KMS-11 (cell line): ENCODE results near the gene PRKG1.

ENCODE experiments used
- H2AFZ ChIP-seq: fragments of 200-600 bp; sonication (generic); 2 replicates; pipeline ENCODE4 v1.6.1; 2016; ENCODE audit warnings: antibody characterized with exemption, mixed run types, low read depth
- H3K27ac ChIP-seq: fragments of 200-600 bp; sonication (generic); 2 replicates; pipeline ENCODE4 v1.6.1; 2016; ENCODE audit warnings: mild to moderate bottlenecking, mixed run types
- H3K27me3 ChIP-seq: fragments of 200-600 bp; sonication (generic); 2 replicates; pipeline ENCODE4 v1.6.1; 2017; ENCODE audit warnings: mild to moderate bottlenecking, low read depth, mixed run types, moderate library complexity; ENCODE audit not compliant: insufficient read depth
- H3K36me3 ChIP-seq: fragments of 200-600 bp; sonication (generic); 2 replicates; pipeline ENCODE4 v1.6.1; 2017; ENCODE audit warnings: mild to moderate bottlenecking, mixed run types; ENCODE audit not compliant: insufficient read depth
- H3K4me1 ChIP-seq: fragments of 200-600 bp; sonication (generic); 2 replicates; pipeline ENCODE4 v1.6.1; 2016; ENCODE audit warnings: mild to moderate bottlenecking, low read depth, mixed run types; ENCODE audit not compliant: poor library complexity, severe bottlenecking
- H3K4me2 ChIP-seq: fragments of 200-600 bp; sonication (generic); 2 replicates; pipeline ENCODE4 v1.7.0; 2016; ENCODE audit warnings: mild to moderate bottlenecking, mixed run types
- H3K4me3 ChIP-seq: fragments of 200-600 bp; sonication (generic); IDR thresholded peaks from 2 replicates; pipeline ENCODE4 v1.6.1; 2017; ENCODE audit warnings: low read depth, low read length, mixed read lengths; ENCODE audit not compliant: insufficient read depth
- H3K79me2 ChIP-seq: fragments of 200-600 bp; sonication (generic); 2 replicates; pipeline ENCODE4 v1.6.1; 2016; ENCODE audit warnings: low read depth, mixed run types; ENCODE audit not compliant: insufficient read depth
- H3K9ac ChIP-seq: fragments of 200-600 bp; sonication (generic); 2 replicates; pipeline ENCODE4 v1.6.1; 2016; ENCODE audit warnings: mild to moderate bottlenecking, mixed run types
- H4K20me1 ChIP-seq: fragments of 200-600 bp; sonication (generic); 2 replicates; pipeline ENCODE4 v1.6.1; 2016; ENCODE audit warnings: mild to moderate bottlenecking, mixed run types; ENCODE audit not compliant: insufficient read depth
- TF ChIP-seq, protein P1 (sequence below): fragments of 200-600 bp; sonication (generic); conservative IDR thresholded peaks from 2 replicates; pipeline ENCODE4 v1.6.1; 2017; ENCODE audit warnings: low read depth, mild to moderate bottlenecking, antibody characterized with exemption, low read length, moderate library complexity, mixed read lengths

Gene PRKG1

DNA sequence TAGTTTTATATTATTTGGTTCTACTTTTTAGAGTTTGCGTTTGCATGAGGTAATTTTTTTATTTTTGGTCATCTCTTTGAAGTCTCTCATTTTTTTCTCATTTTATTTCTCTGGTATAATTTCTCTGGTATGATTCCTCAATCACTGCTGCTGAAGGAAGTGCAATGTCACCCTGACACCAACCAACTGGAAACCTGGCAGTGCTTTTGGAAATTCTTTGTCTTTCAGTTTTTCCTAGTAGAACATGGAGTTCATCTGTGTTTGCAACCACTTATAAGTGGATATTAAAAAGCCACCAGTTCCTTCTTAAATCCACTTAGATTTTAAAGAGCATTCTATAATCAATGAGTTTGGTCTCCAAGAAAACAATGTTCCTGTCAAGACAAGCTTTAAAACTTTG, 291.8 kb downstream of the PRKG1 start:
- Histone ChIP-seq H3K9ac (no peak overlapping the region), H3K4me3 (no peak overlapping the region), H4K20me1 (no peaks in the 10 kb centered on the region), H3K27ac (no peak overlapping the region), H2AFZ (no peak overlapping the region), H3K27me3 (no peaks in the 10 kb centered on the region), H3K4me1 (no peaks in the 10 kb centered on the region), H3K79me2 (no peaks in the 10 kb centered on the region), H3K4me2 (no peak overlapping the region), H3K36me3 (no peaks in the 10 kb centered on the region)
- TF ChIP-seq, protein P1, sequence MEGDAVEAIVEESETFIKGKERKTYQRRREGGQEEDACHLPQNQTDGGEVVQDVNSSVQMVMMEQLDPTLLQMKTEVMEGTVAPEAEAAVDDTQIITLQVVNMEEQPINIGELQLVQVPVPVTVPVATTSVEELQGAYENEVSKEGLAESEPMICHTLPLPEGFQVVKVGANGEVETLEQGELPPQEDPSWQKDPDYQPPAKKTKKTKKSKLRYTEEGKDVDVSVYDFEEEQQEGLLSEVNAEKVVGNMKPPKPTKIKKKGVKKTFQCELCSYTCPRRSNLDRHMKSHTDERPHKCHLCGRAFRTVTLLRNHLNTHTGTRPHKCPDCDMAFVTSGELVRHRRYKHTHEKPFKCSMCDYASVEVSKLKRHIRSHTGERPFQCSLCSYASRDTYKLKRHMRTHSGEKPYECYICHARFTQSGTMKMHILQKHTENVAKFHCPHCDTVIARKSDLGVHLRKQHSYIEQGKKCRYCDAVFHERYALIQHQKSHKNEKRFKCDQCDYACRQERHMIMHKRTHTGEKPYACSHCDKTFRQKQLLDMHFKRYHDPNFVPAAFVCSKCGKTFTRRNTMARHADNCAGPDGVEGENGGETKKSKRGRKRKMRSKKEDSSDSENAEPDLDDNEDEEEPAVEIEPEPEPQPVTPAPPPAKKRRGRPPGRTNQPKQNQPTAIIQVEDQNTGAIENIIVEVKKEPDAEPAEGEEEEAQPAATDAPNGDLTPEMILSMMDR: no peak

DNA sequence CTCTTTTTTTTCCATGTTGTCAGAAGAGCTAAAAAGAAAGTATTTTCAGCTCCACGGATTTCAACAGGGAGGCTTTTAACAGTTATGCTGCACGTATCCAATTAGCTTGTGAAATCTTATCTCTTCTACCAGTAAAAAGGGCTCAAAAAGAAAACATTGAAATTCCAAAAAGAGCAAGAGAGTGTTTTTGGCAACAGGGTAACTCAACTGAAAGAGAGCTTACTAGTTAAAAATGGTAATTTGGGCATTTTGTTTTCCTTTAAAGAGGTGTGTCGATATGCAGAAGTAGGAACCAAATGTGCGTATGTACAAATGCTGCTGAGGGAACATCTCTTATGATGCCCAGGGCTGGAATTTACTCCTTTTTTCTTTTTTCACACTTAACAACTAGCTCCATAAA, 292.8 kb downstream of the PRKG1 start:
- H3K4me2 ChIP-seq: no peak overlapping the region
- no peak overlapping the region for H3K9ac ChIP-seq
- no peaks in the 10 kb centered on the region for H3K79me2 ChIP-seq
- H3K27ac ChIP-seq: no peak overlapping the region
- no peak overlapping the region for H3K4me3 ChIP-seq
- no peaks in the 10 kb centered on the region for H3K36me3 ChIP-seq
- TF ChIP-seq, protein P1: no peak
- no peak overlapping the region for H2AFZ ChIP-seq
- no peaks in the 10 kb centered on the region for H3K27me3 ChIP-seq
- H3K4me1 ChIP-seq: no peaks in the 10 kb centered on the region
- no peaks in the 10 kb centered on the region for H4K20me1 ChIP-seq

DNA sequence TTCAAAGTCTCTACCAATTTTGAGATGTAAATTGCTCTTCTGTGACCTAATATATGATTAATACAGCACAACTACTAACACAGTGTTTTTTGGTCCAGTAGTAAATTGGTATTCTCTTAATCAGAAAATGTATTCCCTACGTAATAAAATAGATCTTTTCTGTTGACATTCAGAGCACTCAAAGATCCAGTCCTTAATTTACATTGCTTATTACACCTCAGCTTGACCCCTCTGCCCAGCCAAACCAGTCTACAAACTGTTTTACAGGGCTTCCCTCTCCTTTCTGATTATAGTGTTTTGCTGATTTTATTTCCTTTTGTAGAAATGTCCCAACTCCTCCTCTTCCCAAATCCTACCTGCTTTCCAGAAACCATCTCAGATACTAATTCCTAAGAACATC, 293.4 kb downstream of the PRKG1 start:
- Histone ChIP-seq H3K27ac (no peak overlapping the region), H3K79me2 (no peaks in the 10 kb centered on the region), H3K36me3 (no peaks in the 10 kb centered on the region), H3K4me2 (no peak overlapping the region), H3K4me1 (no peaks in the 10 kb centered on the region), H4K20me1 (no peaks in the 10 kb centered on the region), H3K9ac (no peak overlapping the region), H3K4me3 (no peak overlapping the region), H3K27me3 (no peaks in the 10 kb centered on the region), H2AFZ (no peak overlapping the region)
- TF ChIP-seq, protein P1: no peak

DNA sequence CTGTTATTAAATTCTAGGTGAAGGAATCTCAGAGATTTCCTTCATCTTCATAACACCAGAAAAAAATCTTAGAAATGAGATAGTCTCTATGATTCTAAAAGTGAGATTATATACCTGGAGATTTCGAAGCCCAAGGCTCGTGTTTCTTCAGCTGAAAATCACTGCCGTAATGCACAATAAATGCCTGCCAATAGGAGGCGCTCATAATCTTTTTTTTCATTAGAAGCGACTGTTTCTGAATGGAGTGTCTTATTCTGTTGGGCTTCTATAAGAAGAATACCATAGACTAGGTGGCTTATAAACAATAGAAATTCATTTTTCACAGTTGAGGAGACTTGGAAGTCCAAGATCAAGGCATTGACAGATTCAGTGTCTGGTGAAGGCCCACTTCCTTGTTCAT, 294.7 kb downstream of the PRKG1 start:
- H3K4me3 ChIP-seq: no peak overlapping the region
- H3K79me2 ChIP-seq: no peaks in the 10 kb centered on the region
- no peaks in the 10 kb centered on the region for H3K36me3 ChIP-seq
- H2AFZ ChIP-seq: no peak overlapping the region
- no peaks in the 10 kb centered on the region for H4K20me1 ChIP-seq
- no peak overlapping the region for H3K9ac ChIP-seq
- H3K4me1 ChIP-seq: no peaks in the 10 kb centered on the region
- no peaks in the 10 kb centered on the region for H3K27me3 ChIP-seq
- TF ChIP-seq, protein P1: peak; percentile 38
- H3K4me2 ChIP-seq: no peak overlapping the region
- H3K27ac ChIP-seq: no peak overlapping the region

DNA sequence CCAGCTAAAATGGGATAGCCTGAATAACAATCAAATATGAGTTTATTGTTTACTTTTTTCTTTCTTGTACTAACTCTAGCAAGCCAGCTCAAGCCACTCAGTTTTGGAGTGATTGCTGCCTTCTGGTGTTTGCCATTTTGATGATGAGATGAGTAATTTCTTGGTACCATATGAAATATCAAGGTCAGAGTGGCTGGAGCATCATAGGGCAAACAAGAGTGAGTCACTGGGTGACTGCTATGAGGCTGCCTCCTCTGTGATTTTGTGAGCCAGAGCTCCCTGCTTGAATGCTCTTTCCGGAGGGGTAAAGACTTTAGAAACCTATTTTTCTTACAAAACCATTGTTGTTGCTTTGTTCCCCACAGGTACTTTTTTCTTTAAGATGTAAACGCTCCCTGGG, 295.6 kb downstream of the PRKG1 start:
- TF ChIP-seq, protein P1: no peak
- Histone ChIP-seq H3K79me2 (no peaks in the 10 kb centered on the region), H2AFZ (no peak overlapping the region)

More for the DNA sequence above, 295.6 kb downstream of the PRKG1 start:
- H3K27ac ChIP-seq: no peak overlapping the region
- H3K9ac ChIP-seq: no peak overlapping the region
- H3K36me3 ChIP-seq: no peaks in the 10 kb centered on the region
- H3K4me2 ChIP-seq: no peak overlapping the region
- H3K4me1 ChIP-seq: no peaks in the 10 kb centered on the region
- H3K27me3 ChIP-seq: no peaks in the 10 kb centered on the region
- no peak overlapping the region for H3K4me3 ChIP-seq
- H4K20me1 ChIP-seq: no peaks in the 10 kb centered on the region
